Spleen (tissue), 11 donors: Measurements from ENCODE around the gene NEK10. TPM values are rescaled to one million over a fixed set of nuclear protein-coding genes. Genes with fewer than 3 reads are reported as not detected.

Experiments
- DNase-seq: peaks from one replicate; pipeline ENCODE4 v3.0.0-alpha.2; 2020
- H3K27ac ChIP-seq, 8 donors: fragments of 200-600 bp; sonication (generic) in 7 of 8; 1 replicate in 4 of 8; 2 replicates in 4 of 8; pipeline versions ENCODE4 v1.5.0 to v1.8.0; 2016 to 2021; ENCODE audit warnings: inconsistent platforms in 4 of 8, mild to moderate bottlenecking in 4 of 8, moderate library complexity in 1 of 8
- H3K27me3 ChIP-seq, 7 donors: fragments of 200-600 bp; sonication (generic) in 6 of 7; replicated peaks in 1 of 7; 1 replicate in 4 of 7; 2 replicates in 3 of 7; pipeline versions ENCODE4 v1.5.0 to v1.8.0; 2016 to 2021; ENCODE audit warnings: inconsistent platforms in 3 of 7, mild to moderate bottlenecking in 1 of 7
- H3K36me3 ChIP-seq, 6 donors: fragments of 200-600 bp; sonication (generic) in 5 of 6; 1 replicate in 4 of 6; 2 replicates in 2 of 6; pipeline versions ENCODE4 v1.5.0 to v1.8.0; 2016 to 2021; ENCODE audit warnings: inconsistent platforms in 2 of 6
- H3K4me1 ChIP-seq, 6 donors: fragments of 200-600 bp; sonication (generic) in 5 of 6; 1 replicate in 3 of 6; 2 replicates in 3 of 6; pipeline versions ENCODE4 v1.5.0 to v1.8.0; 2016 to 2021; ENCODE audit warnings: inconsistent platforms in 3 of 6
- H3K4me3 ChIP-seq, 8 donors: fragments of 200-600 bp; sonication (generic) in 7 of 8; 1 replicate in 4 of 8; 2 replicates in 4 of 8; pipeline versions ENCODE4 v1.5.0 to v1.8.0; 2016 to 2021; ENCODE audit warnings: inconsistent platforms in 4 of 8, mild to moderate bottlenecking in 4 of 8, moderate library complexity in 2 of 8
- H3K9me3 ChIP-seq, 8 donors: fragments of 200-600 bp; sonication (generic) in 7 of 8; 1 replicate in 4 of 8; 2 replicates in 4 of 8; pipeline versions ENCODE4 v1.5.0 to v1.8.0; 2016 to 2021; ENCODE audit warnings: inconsistent platforms in 4 of 8
- CTCF ChIP-seq, 11 experiments: fragments of 200-600 bp in 7 of 11; fragments of 450-650 bp in 4 of 11; sonication (generic) in 4 of 11; IDR thresholded peaks in 8 of 11; conservative IDR thresholded peaks in 3 of 11; 1 replicate in 7 of 11; 2 replicates in 4 of 11; pipeline versions ENCODE4 v1.4.0 to v1.8.0; 2016 to 2021; ENCODE audit warnings: antibody characterized with exemption in 11 of 11, inconsistent platforms in 4 of 11, mild to moderate bottlenecking in 1 of 11
- POLR2A ChIP-seq, 3 donors: fragments of 450-650 bp; IDR thresholded peaks; one replicate each; pipeline ENCODE4 v1.5.1; 2017; ENCODE audit warnings: antibody characterized with exemption in 3 of 3, mild to moderate bottlenecking in 1 of 3
- POLR2AphosphoS5 ChIP-seq, 3 donors: sonication (generic); formaldehyde crosslinking; IDR thresholded peaks; one replicate each; pipeline ENCODE4 v1.5.1; 2017; ENCODE audit warnings: antibody characterized with exemption in 3 of 3
- WGBS, 5 donors: extraction: QIAGEN DNeasy Blood & Tissue Kit in 3 of 5; methylation state at CpG; one replicate each; pipeline versions ENCODE4 v1.1.5 to v1.1.7; 2013 to 2018; 5-methylcytosine and 5-hydroxymethylcytosine counted together
- intact Hi-C: fragments of 100-400 bp; cut with DNase I; formaldehyde crosslinking; loops from one replicate; pipeline ENCODE4 v1.15.0; 2023; ENCODE audit warnings: low total_unique reads
- polyA plus RNA-seq, 3 donors: library from polyadenylated mRNA; stranded (reverse); fragments of 200-250 nt; gene quantifications; one replicate each; pipeline ENCODE4 v1.2.1, GENCODE V29; 2013
- total RNA-seq, 7 donors: library from RNA; depleted of rRNA in 3 of 7; stranded (reverse); fragments of >200 nt in 3 of 7; fragmentation: NEBNext Ultra II Directional in 4 of 7; extraction: Animal tissue kit (Norgen Biotek cat#: 25700) in 4 of 7; gene quantifications; one replicate each; pipeline versions ENCODE4 v1.1.0 to v1.2.1, GENCODE V29; 2016 to 2021
- donor health status: healthy with polysubstance abuse.
- donor health status: DM: no; HTN: no; CAD: no; lungs with moderate emphysema.
- donor health status: DM: no; HTN: no; CAD: no.
- donor health status: Bipolar disorder and iron deficiency.
- donor health status: healthy.
- donor health status: DM: no; HTN: no; CAD: no.
- donor health status: DM: yes; HTN: yes; CAD: no.

NEK10 gene
- total and polyA plus RNA-seq, 10 donors = 0.29 to 4.1 (median 1.7) TPM

- H3K4me1 ChIP-seq = peaks cover 24 to 39% (median 35%) of the 10 kb centered on the region in 6 donors
- H3K9me3 ChIP-seq = no peaks in the 10 kb centered on the region
- DNase-seq = no peak
- peak overlapping the region in 6 of 8 donors; percentile 63 to 79 (median 74) for H3K27ac ChIP-seq
- no peaks in the 10 kb centered on the region for H3K36me3 ChIP-seq
- TF ChIP-seq POLR2A (IDR thresholded peaks at IDR 0.05) (peak in 2 of 3 donors; percentile 29 to 56), POLR2AphosphoS5 (IDR thresholded peaks at IDR 0.05) (peak in 1 of 3 donors; percentile 82), CTCF (IDR thresholded peaks at IDR 0.05 in 8 of 11, conservative IDR thresholded peaks at IDR 0.05 in 3 of 11) (no peak)
- intact Hi-C loops = no loop called here
- 65 to 74% (median 70%) methylated on average over 7 of the region's 7 CpGs for WGBS, 5 donors
- H3K27me3 ChIP-seq = no peaks in the 10 kb centered on the region
- H3K4me3 ChIP-seq = no peak overlapping the region
These were observed 8.8 kb downstream of the NEK10 start for GRCh38 chr3:27360113-27361078.

- TF ChIP-seq POLR2A (IDR thresholded peaks at IDR 0.05) (no peak), POLR2AphosphoS5 (IDR thresholded peaks at IDR 0.05) (no peak), CTCF (IDR thresholded peaks at IDR 0.05 in 8 of 11, conservative IDR thresholded peaks at IDR 0.05 in 3 of 11) (no peak)
- 60 to 74% (median 68%) methylated on average over 3 of the region's 3 CpGs for WGBS, 5 donors
- H3K9me3 ChIP-seq = no peaks in the 10 kb centered on the region
- no peaks in the 10 kb centered on the region for H3K27me3 ChIP-seq
- intact Hi-C loops = loop anchor here (5.0 kb wide), 1 partner anchor 324 kb away; no protein-coding TSS in a partner anchor
- no peak for DNase-seq
- H3K27ac ChIP-seq = peak overlapping the region in 7 of 8 donors; percentile 9 to 79 (median 73)
- no peak overlapping the region for H3K4me3 ChIP-seq
- peaks cover 24 to 47% (median 35%) of the 10 kb centered on the region in 6 donors for H3K4me1 ChIP-seq
- no peaks in the 10 kb centered on the region for H3K36me3 ChIP-seq
These were observed 10.8 kb downstream of the NEK10 start for GRCh38 chr3:27358372-27358771.

GRCh38 chr3:27357665-27358258 is 11.4 kb downstream of the NEK10 start:
- TF ChIP-seq POLR2A (IDR thresholded peaks at IDR 0.05) = no peak
- peak in 10 of 11 experiments; percentile 42 to 73 (median 65) for TF ChIP-seq CTCF (IDR thresholded peaks at IDR 0.05 in 8 of 11, conservative IDR thresholded peaks at IDR 0.05 in 3 of 11)
- peak in 1 of 3 donors; percentile 10 for TF ChIP-seq POLR2AphosphoS5 (IDR thresholded peaks at IDR 0.05)
- H3K4me1 ChIP-seq = peaks cover 24 to 47% (median 35%) of the 10 kb centered on the region in 6 donors
- H3K27ac ChIP-seq = peak overlapping the region in 4 of 8 donors; percentile 72 to 79 (median 76)
- 14 to 48% (median 22%) methylated on average over 1 of the region's 1 CpG for WGBS, 5 donors
- H3K27me3 ChIP-seq = no peaks in the 10 kb centered on the region
- no peak for DNase-seq
- H3K36me3 ChIP-seq = no peaks in the 10 kb centered on the region
- no peaks in the 10 kb centered on the region for H3K9me3 ChIP-seq
- no peak overlapping the region for H3K4me3 ChIP-seq
- intact Hi-C loops = loop anchor here (5.0 kb wide), 1 partner anchor 325 kb away; no protein-coding TSS in a partner anchor
